K562 (cell line): ENCODE measurements around the gene PTPRU. TPM values are rescaled to one million over a fixed set of nuclear protein-coding genes. Genes with fewer than 3 reads are reported as not detected.

Experiments
- EWSR1 ChIP-seq: fragments of 450-650 bp; IDR thresholded peaks from 2 replicates; pipeline ENCODE4 v1.6.1; 2018; ENCODE audit warnings: borderline replicate concordance, mild to moderate bottlenecking, low read depth, moderate library complexity; ENCODE audit not compliant: partially characterized antibody
- FUS ChIP-seq: fragments of 200-400 bp; formaldehyde crosslinking; optimal IDR thresholded peaks from 2 replicates; pipeline ENCODE3; 2017; ENCODE audit warnings: low read depth, low read length
- GABPB1 ChIP-seq: sonication (generic); formaldehyde crosslinking; IDR thresholded peaks from 2 replicates; pipeline ENCODE4 v1.8.0; 2022; ENCODE audit warnings: mild to moderate bottlenecking, missing genetic modification reagents
- HBP1 ChIP-seq: fragments of 450-650 bp; formaldehyde crosslinking; IDR thresholded peaks from 2 replicates; pipeline ENCODE4 v1.4.0; 2022; ENCODE audit warnings: missing genetic modification characterization
- PML ChIP-seq: IDR thresholded peaks from 2 replicates; pipeline ENCODE4 v1.6.1; 2012; ENCODE audit warnings: low read length, inconsistent platforms
- RAD21 ChIP-seq, 2 experiments: fragments of 250-450 bp in 1 of 2; fragments of 450-650 bp in 1 of 2; sonication (Bioruptor Pico) in 1 of 2; formaldehyde crosslinking in 1 of 2; IDR thresholded peaks in 1 of 2; conservative IDR thresholded peaks in 1 of 2; 2 replicates each; pipeline versions ENCODE4 v1.4.0 to v1.8.0; 2020 to 2022; ENCODE audit warnings: mild to moderate bottlenecking in 2 of 2, moderate library complexity in 1 of 2
- RBFOX2 ChIP-seq: fragments of 200-400 bp; formaldehyde crosslinking; IDR thresholded peaks from 2 replicates; pipeline ENCODE4 v1.6.1; 2017; ENCODE audit warnings: low read depth, mild to moderate bottlenecking, low read length, moderate library complexity
- RNF219 ChIP-seq: fragments of 250-450 bp; sonication (Bioruptor Pico); IDR thresholded peaks from 2 replicates; pipeline ENCODE4 v1.5.0; 2022; ENCODE audit warnings: mild to moderate bottlenecking
- TCFL5 ChIP-seq: fragments of 250-450 bp; sonication (Bioruptor Pico); conservative IDR thresholded peaks from 2 replicates; pipeline ENCODE4 v1.6.1; 2021; ENCODE audit warnings: mild to moderate bottlenecking, moderate library complexity, matching md5 sums
- ZBTB33 ChIP-seq: sonication (generic); formaldehyde crosslinking; IDR thresholded peaks from 2 replicates; pipeline ENCODE4 v1.8.1; 2023; ENCODE audit warnings: mild to moderate bottlenecking, missing genetic modification reagents
- ZNF24 ChIP-seq: fragments of 450-650 bp; IDR thresholded peaks from 2 replicates; pipeline ENCODE4 v1.6.1; 2016
- polyA plus RNA-seq, 8 experiments: library from polyadenylated mRNA; depleted of rRNA in 4 of 8; stranded (reverse) in 5 of 8; unstranded in 3 of 8; fragments of >200 nt; fragmentation: Nextera tagmentation in 2 of 8; fragmentation: Illumina TruSeq in 1 of 8; extraction: Ambion mirVana in 2 of 8; extraction: Trizol in 1 of 8; gene quantifications; 2 replicates each; pipeline versions ENCODE4 v1.2.1 to v1.2.3, GENCODE V29; 2011 to 2014; ENCODE audit warnings: inconsistent platforms in 1 of 8, missing spikeins in 1 of 8
- total RNA-seq, 7 experiments: library from RNA; depleted of rRNA in 6 of 7; stranded (reverse); fragments of >200 nt in 6 of 7; fragmentation: Illumina TruSeq in 2 of 7; extraction: Trizol in 2 of 7; gene quantifications; 2 replicates each; pipeline versions ENCODE4 v1.2.1 to v1.2.3, GENCODE V29; 2011 to 2021; ENCODE audit warnings: low replicate concordance in 1 of 7

Gene PTPRU
- total and polyA plus RNA-seq, 9 of the 15 experiments (the other 6 are each of a cell fraction or from before 2014, with no cell fraction given), result 0.01 to 2.9 (median 1.0) TPM

- TF ChIP-seq FUS (no peak), RBFOX2 (no peak), TCFL5 (CRISPR knock-in tag) (no peak), ZNF24 (peak; percentile 83; the same call in 1 of the 2 replicates), GABPB1 (peak; percentile 60), EWSR1 (no peak), PML (peak; percentile 68), ZBTB33 (CRISPR knock-in tag) (peak; percentile 45; the same call in 1 of the 2 replicates), HBP1 (CRISPR knock-in tag) (peak; percentile 56; the same call in 1 of the 2 replicates), RNF219 (CRISPR knock-in tag) (no peak), RAD21 (CRISPR knock-in tag; conservative IDR thresholded peaks at IDR 0.05 in 1 of 2, IDR thresholded peaks at IDR 0.05 in 1 of 2) (peak; percentile 99)
Observed at GRCh38 chr1:29202584-29203340, 33.6 kb upstream of the PTPRU start (continued).
